ENCODE results near the gene NDFIP2.

DNA sequence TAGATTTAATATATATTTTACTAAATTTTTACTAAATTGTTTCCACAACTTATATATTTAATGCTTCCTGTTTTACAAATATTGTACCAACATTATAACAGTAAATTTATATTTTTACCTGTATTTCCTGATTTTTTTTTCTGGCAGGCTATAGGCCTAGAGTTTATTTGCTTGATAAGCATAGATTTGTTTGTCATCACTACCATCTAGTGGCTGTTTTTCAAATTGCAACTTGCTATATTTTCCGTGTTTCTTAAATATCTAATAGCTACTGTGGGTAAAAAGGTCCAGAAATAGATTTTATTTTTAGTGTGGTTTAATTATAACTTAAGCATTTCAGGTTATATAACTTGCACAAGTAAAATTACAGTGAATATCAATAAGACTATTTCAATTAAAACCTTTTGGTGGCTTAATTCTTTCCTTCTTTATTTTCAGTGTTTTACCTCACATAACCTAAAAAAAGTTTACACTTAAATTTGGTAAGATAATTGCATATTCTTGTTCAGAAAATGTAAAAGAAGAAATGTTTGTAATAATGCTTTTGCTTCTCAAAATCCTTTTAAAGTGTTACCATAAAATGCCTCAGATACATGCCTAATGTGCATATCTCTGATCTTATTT, 60.6 kb downstream of the NDFIP2 start:
- TF ChIP-seq, protein P1, sequence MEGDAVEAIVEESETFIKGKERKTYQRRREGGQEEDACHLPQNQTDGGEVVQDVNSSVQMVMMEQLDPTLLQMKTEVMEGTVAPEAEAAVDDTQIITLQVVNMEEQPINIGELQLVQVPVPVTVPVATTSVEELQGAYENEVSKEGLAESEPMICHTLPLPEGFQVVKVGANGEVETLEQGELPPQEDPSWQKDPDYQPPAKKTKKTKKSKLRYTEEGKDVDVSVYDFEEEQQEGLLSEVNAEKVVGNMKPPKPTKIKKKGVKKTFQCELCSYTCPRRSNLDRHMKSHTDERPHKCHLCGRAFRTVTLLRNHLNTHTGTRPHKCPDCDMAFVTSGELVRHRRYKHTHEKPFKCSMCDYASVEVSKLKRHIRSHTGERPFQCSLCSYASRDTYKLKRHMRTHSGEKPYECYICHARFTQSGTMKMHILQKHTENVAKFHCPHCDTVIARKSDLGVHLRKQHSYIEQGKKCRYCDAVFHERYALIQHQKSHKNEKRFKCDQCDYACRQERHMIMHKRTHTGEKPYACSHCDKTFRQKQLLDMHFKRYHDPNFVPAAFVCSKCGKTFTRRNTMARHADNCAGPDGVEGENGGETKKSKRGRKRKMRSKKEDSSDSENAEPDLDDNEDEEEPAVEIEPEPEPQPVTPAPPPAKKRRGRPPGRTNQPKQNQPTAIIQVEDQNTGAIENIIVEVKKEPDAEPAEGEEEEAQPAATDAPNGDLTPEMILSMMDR (IDR thresholded peaks at IDR 0.05), result peak; percentile 58 to 91 (median 68)
- TF ChIP-seq POLR2A (IDR thresholded peaks at IDR 0.05), result no peak
